HepG2 (cell line): ENCODE data around the gene OPRL1. TPM values are rescaled to one million over a fixed set of nuclear protein-coding genes. Genes with fewer than 3 reads are reported as not detected.
A peak's percentile ranks its signal among the peaks of the same experiment; 100 is the strongest.

Experiments used
- CBX2 ChIP-seq, 2 experiments: fragments of 200-600 bp in 1 of 2; sonication (generic); formaldehyde crosslinking in 1 of 2; IDR thresholded peaks; 2 replicates each; pipeline versions ENCODE4 v1.7.0 to v1.8.1; 2018 to 2022; ENCODE audit warnings: low read depth in 2 of 2, low read length in 1 of 2, mild to moderate bottlenecking in 1 of 2, missing genetic modification reagents in 1 of 2
- GPN1 ChIP-seq: sonication (generic); formaldehyde crosslinking; IDR thresholded peaks from 2 replicates; pipeline ENCODE4 v1.5.1; 2020; ENCODE audit warnings: missing genetic modification reagents, borderline replicate concordance
- HDAC1 ChIP-seq: sonication (generic); formaldehyde crosslinking; IDR thresholded peaks from 2 replicates; pipeline ENCODE4 v1.5.1; 2020; ENCODE audit warnings: mild to moderate bottlenecking, missing genetic modification reagents
- HMGA1 ChIP-seq: sonication (generic); formaldehyde crosslinking; conservative IDR thresholded peaks from 2 replicates; pipeline ENCODE4 v1.4.0; 2020; ENCODE audit warnings: missing genetic modification reagents
- HNRNPUL1 ChIP-seq: fragments of 200-400 bp; formaldehyde crosslinking; IDR thresholded peaks from 2 replicates; pipeline ENCODE4 v1.6.1; 2017; ENCODE audit warnings: low read depth, mild to moderate bottlenecking, low read length, moderate library complexity
- KMT2B ChIP-seq: IDR thresholded peaks from 2 replicates; pipeline ENCODE4 v1.6.1; 2016; ENCODE audit warnings: missing genetic modification reagents, missing compliant biosample characterization
- MED13 ChIP-seq: sonication (generic); formaldehyde crosslinking; IDR thresholded peaks from 2 replicates; pipeline ENCODE4 v1.5.0; 2020; ENCODE audit warnings: missing genetic modification reagents
- NCOA1 ChIP-seq: sonication (generic); formaldehyde crosslinking; IDR thresholded peaks from 2 replicates; pipeline ENCODE4 v1.9.0; 2021; ENCODE audit warnings: missing genetic modification reagents
- NFYC ChIP-seq: IDR thresholded peaks from 2 replicates; pipeline ENCODE4 v1.6.1; 2016; ENCODE audit warnings: missing genetic modification reagents, missing compliant biosample characterization
- PRDM15 ChIP-seq: sonication (generic); formaldehyde crosslinking; IDR thresholded peaks from 2 replicates; pipeline ENCODE4 v1.4.0; 2020; ENCODE audit warnings: missing genetic modification reagents
- REL ChIP-seq: sonication (generic); formaldehyde crosslinking; conservative IDR thresholded peaks from 2 replicates; pipeline ENCODE4 v1.8.0; 2022; ENCODE audit warnings: mild to moderate bottlenecking, missing genetic modification reagents, moderate library complexity
- YY1 ChIP-seq: IDR thresholded peaks from 2 replicates; pipeline ENCODE4 v1.6.1; 2011; ENCODE audit warnings: low read length, low read depth, moderate library complexity, mild to moderate bottlenecking; ENCODE audit not compliant: insufficient read depth, insufficient replicate concordance
- ZNF234 ChIP-seq: sonication (generic); formaldehyde crosslinking; conservative IDR thresholded peaks from 2 replicates; pipeline ENCODE4 v1.5.1; 2020; ENCODE audit warnings: mild to moderate bottlenecking, missing genetic modification reagents
- ZNF33B ChIP-seq: sonication (generic); formaldehyde crosslinking; IDR thresholded peaks from 2 replicates; pipeline ENCODE4 v1.5.1; 2020; ENCODE audit warnings: mild to moderate bottlenecking, missing genetic modification reagents
- ZNF407 ChIP-seq: sonication (generic); formaldehyde crosslinking; IDR thresholded peaks from one replicate; pipeline ENCODE4 v1.5.1; 2020; ENCODE audit warnings: mild to moderate bottlenecking, missing genetic modification reagents; ENCODE audit errors: not compliant biosample characterization
- ZNF589 ChIP-seq: sonication (generic); formaldehyde crosslinking; conservative IDR thresholded peaks from 2 replicates; pipeline ENCODE4 v1.8.0; 2022; ENCODE audit warnings: mild to moderate bottlenecking, moderate library complexity, missing genetic modification reagents
- polyA plus RNA-seq, 8 experiments: library from polyadenylated mRNA; depleted of rRNA in 3 of 8; stranded (reverse) in 7 of 8; unstranded in 1 of 8; fragments of >200 nt; fragmentation: Illumina TruSeq in 4 of 8; extraction: Trizol in 4 of 8; gene quantifications; 2 replicates each; pipeline versions ENCODE4 v1.2.1 to v1.2.3, GENCODE V29; 2011 to 2016; ENCODE audit warnings: low read depth in 4 of 8, missing spikeins in 1 of 8, mixed read lengths in 1 of 8; ENCODE audit not compliant: insufficient read depth in 1 of 8
- total RNA-seq, 5 experiments: library from RNA; depleted of rRNA; stranded (reverse); fragments of >200 nt; fragmentation: Illumina TruSeq; extraction: Trizol; gene quantifications; 2 replicates each; pipeline ENCODE4 v1.2.3, GENCODE V29; 2016; ENCODE audit warnings: low read depth in 1 of 5

Gene OPRL1
- total and polyA plus RNA-seq, 2 of the 13 experiments (the other 11 are each of a cell fraction or from before 2014, with no cell fraction given): 0.35 to 0.71 TPM

DNA sequence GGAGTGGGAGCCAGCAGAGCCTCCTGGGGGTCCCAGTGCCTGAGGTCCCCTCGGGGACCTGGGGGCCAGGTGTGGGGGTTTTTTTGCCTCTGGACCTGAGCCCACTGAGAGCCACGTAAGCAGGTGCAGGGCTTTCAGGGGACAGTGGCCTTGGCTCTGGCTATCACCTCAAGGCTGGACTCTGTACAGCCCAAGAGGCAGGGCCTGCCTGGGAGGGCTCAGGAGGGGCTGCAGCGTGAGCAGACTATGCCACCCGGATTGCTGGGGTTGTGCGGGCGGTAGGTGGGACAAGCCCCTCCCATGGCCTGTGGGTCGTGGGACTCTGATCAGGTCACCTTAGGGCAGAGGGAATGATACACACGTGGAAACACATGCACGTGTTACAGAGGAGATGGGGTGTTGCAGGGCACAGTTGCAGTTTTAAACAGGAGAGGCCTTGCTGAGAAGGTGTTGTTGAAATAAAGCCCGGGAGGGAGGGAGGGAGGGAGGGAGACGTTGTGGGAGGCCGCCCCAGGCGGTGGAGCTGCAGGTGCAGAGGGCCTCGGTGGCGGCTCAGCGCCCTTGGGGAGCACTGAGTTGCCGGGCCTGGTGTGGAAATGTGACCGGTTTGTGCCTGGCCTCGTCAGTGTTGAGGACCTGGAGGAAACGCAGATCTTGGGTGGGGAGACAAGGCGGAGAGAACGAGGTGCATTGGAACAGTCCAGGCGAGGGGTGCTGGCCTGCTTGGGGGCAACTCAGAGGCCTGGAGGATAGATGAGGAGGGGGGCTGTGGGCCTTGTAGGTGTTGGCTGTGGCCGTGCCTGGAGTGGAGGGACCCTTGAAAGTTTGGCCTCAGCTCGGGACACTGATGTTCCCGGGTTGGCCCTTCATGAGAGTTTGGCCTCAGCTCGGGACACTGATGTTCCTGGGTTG lies 14.6 kb upstream of the OPRL1 start (continued):
- TF ChIP-seq ZNF407 (CRISPR knock-in tag): peak; percentile 86
- TF ChIP-seq KMT2B (CRISPR knock-in tag): 0 out of 2 replicates have a peak, but pooled peaks have one; percentile 40
- TF ChIP-seq HNRNPUL1: no peak
- TF ChIP-seq HDAC1 (CRISPR knock-in tag): peak; percentile 57; the same call in 1 of the 2 replicates
- TF ChIP-seq ZNF33B (CRISPR knock-in tag): peak; percentile 85
- TF ChIP-seq REL (CRISPR knock-in tag): no peak
- TF ChIP-seq CBX2 (IDR thresholded peaks at IDR 0.05; ENCODE audit: low read depth, low read length): no peak
- no peak for TF ChIP-seq CBX2 (CRISPR knock-in tag; IDR thresholded peaks at IDR 0.05; ENCODE audit: low read depth)
- TF ChIP-seq PRDM15 (CRISPR knock-in tag): no peak
- no peak for TF ChIP-seq YY1
- TF ChIP-seq MED13 (CRISPR knock-in tag): no peak
- TF ChIP-seq ZNF234 (CRISPR knock-in tag): no peak; the same call in 1 of the 2 replicates
- no peak for TF ChIP-seq NCOA1 (CRISPR knock-in tag)
- no peak for TF ChIP-seq NFYC (CRISPR knock-in tag)
- 0 out of 2 replicates have a peak, but pooled peaks have one; percentile 56 for TF ChIP-seq ZNF589 (CRISPR knock-in tag)
- TF ChIP-seq GPN1 (CRISPR knock-in tag): no peak
- no peak for TF ChIP-seq HMGA1 (CRISPR knock-in tag)
